Activated naive CD4-positive, alpha-beta T cell treated with anti-CD3 and anti-CD28 coated beads, Interleukin-2, amount 50 U/mL, for 16 hours (primary cell): ENCODE measurements around the gene DMD.

ENCODE experiments used
- DNase-seq: peaks from one replicate; pipeline ENCODE4 v3.0.0-alpha.2; 2020

DMD gene

DNA sequence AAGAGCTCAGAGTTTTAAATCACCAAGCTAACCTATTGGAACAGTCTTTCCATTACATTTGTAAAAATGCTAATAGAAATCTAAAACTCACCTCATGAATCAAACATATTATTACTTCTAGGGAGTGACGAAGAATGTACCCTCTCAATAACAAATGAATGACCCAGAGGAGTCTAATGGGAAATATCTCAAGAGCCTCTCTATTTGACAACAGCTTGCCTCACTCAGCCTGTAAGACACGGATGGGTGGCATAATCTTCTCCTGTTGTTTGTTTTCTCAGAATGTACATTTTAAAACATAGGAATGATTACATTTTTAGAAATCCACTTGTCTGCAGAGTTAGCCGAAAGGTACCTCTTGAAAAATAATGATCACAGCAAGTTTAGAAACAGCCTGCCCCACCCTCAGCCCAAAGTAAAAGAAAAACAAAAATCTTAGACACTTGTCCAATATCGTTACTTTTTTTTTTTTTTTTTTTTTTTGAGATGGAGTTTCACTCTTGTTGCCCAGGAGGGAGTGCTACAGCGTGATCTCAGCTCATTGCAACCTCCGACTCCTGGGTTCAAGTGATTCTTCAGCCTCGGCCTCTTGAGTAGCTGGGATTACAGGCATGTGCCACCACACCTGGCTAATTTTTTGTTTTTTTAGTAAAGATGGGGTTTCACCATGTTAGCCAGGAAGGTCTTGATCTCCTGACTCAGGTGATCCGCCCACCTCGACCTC is 1955.9 kb downstream of the DMD start:
- no peak for DNase-seq

DNA sequence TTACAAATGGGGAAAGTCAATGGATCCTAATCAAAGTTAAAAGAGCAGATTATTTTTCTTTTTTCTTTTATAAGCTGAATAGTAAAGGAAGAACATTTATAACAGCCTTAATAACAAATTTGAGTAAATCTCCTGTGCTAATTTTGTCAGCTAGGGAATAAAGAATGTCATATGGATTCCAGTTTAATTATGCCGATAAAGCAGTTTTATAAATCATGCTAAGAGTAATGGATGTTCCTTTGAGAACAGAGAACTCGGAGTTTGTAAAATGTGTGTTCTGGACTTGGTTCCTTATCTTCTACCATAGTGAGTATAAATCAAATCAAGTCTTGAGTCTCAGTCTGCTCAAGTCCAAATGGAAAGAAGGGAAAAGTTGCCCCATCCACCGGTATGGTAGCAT is 1959.2 kb downstream of the DMD start:
- DNase-seq, result no peak

DNA sequence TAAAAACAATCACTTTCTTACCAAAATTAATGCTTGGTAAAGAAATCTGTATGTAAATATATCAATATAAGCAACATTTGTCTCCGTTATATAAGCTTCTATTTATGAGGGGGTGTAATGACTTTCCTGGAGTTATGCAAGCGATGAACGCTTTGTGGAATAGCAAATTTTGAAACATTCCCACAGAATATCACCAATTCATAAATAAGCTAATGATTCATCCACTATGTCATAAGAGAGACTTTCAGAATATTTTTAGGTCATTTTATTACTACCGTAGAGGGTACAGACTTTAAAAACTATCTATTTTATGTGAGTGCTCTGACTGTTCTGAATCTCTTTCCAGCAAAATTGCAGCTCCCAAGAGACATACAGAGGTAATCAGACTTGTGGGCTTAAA is 1960.0 kb downstream of the DMD start:
- DNase-seq, result no peak

DNA sequence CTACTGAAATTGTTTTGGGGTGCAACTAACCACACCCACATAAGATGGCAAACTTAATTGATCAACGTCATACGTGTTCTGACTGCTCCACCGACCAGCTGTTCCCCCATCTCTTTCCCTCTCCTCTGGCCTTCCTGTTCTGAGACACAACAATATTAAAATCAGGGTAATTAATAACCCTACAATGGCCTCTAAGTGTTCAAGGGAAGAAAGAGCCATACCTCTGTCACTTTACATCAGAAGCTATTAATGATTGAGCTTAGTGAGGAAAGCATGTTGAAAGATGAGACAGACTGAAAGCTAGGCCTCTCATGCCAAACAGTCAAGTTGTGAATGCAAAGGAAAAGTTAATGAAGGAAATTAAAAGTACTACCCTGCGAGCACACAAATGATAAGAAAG is 1965.6 kb downstream of the DMD start:
- no peak for DNase-seq

DNA sequence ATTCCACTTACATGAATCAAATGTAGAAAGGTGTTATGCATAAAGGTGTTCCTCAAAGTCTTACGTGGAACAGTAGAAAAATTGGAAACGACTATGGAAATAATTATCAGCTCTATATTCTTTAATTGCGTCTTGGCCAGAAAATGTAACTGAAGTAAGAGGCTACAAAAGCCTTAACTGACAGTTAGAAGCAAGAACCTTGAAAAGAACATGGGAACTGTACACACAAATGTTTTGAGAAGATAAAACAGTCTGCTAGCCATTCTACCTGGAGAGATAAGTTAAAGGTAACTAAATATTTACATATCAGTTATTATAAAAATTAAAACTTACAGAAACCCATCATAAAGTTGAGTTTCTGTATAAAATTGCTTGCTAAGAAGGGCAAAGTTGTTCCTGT is 1967.5 kb downstream of the DMD start:
- DNase-seq, result no peak

DNA sequence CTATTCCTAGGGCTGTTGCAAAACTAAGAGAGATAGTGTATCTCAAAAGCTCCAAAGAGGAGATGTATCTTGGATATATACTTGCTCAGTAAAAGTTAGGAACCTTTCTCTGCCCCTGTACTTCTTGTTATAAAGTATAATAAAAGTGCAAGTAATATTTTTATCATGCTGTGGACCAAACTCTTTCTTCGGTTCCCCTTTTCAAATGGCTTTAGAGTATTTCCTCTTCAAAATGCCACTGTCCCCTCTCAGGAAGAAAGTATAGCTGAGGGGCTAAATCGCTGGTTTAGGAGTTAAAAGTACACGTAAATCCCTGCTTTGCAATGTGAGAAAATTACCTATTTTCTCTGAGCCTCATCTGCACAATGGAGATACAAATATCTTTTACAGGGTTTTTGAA is 1970.4 kb downstream of the DMD start:
- no peak for DNase-seq

DNA sequence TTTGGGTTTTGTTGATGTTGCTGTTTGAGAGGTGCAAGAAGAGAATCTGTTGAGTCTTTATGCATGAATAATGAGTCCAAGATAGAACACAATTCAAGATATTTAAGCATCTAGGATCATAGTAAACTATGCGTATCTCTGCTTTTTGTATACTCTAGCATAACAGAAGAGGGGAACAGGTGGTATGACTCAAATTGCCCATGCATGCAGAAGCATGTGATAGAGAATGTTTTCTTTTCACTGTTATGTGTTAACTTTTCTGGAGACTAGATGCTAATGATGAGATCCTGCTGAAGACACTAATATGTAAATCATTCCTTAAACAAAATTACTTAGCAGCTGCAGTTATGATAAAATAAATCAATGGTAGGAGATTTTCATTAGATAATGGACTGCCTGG is 1974.2 kb downstream of the DMD start:
- DNase-seq, result no peak

DNA sequence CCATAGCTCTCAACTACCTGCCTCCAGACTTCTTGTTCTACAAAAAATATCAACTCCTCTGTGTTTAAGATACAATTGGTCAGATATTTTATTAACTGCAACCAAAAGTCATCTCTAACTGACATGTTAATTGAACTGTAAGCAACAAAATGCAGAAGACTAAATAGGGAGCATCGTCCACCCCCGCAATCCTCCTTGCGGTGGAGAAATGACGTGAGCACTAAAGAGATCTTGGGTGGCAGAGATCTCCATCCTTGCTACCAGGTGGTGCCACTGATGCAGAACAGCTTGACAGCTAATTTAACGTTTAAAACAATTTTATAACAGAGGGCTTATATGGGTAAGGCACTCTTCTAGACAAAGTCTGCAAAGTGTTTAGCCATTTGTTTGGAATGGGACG is 1975.1 kb downstream of the DMD start:
- no peak for DNase-seq

DNA sequence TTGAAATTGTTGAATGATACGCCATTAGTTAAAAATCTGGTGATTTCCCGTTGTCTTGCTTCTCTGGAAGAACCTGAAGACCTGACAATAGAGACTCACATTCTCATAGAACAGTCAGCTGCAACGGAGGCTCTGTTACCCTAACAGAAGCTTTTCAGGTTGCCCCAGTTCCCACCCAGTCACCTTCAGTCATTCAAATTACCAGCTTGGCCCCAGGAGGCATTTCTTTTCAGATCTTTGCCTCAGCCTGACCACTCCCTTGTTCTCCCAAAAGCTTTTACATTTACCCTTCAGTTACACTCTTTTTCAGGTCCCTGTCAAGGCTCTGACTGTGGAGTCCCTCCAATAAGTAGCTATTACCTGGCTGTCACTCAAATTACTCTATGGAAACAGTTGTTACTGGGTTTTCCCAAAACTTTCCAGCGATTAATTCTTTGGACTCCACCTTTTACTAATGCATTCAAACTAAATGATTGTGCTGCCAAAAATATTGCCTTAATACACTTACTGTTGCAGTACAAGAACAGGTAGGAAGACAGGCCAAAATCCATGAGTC is 1977.3 kb downstream of the DMD start:
- no peak for DNase-seq

DNA sequence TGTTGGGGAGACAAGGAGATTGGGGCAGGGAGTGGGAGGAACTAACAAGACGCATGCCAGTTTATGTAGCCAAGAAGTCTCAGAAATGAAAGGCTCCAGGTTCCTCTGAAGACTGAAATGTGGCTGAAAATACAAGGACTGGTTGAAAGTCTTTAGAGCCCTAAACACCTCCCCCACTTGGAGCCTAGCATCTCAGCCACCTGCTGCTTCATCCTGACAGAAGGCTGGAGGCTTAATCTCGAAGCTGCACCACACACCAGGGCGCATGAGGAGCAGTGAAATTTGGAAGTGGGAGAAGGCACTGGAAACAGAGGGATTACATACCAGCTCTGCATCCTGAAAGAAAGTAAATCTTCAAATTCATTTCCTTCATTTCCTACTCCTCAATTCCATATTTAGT is 1978.8 kb downstream of the DMD start:
- DNase-seq, result no peak

DNA sequence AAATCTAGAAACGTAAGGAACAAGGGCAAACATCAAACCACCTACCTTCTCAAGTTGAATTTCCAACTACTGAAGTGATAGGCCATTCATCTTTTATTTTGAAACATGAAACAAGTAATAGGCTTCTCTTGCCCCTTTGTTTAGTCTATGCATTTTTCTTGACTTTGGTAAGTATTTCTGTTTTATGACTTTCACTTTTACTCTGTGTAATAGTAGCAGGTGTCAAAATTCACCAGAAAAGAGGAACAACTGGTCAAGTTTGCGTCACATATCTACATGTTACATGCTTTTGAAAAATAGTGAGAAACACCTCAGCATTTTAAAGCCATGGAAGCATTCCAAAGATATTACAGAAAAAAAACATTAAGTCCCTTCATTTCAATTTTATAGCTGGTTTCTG is 1982.4 kb downstream of the DMD start:
- DNase-seq, result no peak

DNA sequence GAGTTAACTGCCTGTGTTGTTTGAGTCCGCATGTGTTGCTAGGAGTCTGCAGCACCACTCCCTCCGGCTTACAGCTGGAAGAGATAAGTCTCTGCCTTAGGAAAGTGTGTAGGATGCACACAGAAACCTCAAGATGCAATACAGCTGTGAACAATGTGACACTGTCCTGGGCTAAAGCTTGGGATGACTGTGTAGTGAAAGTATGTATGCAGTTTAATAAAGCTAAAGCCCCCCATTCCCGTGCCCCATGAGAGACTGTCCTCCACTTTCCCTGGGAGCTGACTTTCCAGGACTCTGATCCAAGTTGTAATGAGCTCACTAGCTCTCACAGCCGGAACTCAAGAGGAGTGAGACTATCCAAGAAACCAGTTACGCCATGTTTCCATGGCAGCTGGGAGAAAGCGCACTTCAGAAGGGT is 1982.9 kb downstream of the DMD start:
- DNase-seq, result no peak

DNA sequence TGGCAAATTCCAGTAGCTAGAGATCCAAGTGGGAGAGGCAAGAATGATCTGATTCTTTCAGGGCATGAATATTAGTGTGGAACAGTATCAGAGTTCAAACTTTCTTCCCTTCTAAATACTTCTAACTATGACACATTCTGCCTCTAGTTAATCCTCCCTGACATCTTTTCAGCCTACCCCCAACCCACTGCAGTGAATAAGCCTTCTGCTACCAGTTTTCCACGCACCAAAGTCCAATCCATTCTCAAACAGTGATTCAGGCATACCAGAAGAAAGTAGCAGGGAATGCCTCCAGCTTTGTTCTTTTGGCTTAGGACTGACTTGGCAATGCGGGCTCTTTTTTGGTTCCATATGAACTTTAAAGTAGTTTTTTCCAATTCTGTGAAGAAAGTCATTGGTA is 1984.1 kb downstream of the DMD start:
- DNase-seq, result no peak

DNA sequence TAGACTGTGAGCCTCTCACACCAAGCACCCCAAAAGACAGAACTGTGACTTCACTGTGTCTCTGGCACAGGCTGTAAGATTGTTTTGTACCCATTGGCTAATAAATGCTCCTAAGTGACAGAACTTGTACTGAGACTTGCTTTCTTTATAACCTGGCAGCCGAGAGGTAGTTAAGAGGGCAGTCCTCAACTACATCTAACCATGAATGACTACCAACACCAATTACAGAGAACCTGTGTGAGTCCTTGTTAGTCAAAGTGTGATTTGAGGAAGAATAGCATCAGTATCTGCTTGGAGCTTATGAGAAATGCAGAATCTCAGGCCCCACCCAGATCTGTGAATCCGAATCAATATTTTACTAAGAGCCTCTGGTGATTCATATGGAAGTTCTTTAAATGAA is 1985.5 kb downstream of the DMD start:
- no peak for DNase-seq

DNA sequence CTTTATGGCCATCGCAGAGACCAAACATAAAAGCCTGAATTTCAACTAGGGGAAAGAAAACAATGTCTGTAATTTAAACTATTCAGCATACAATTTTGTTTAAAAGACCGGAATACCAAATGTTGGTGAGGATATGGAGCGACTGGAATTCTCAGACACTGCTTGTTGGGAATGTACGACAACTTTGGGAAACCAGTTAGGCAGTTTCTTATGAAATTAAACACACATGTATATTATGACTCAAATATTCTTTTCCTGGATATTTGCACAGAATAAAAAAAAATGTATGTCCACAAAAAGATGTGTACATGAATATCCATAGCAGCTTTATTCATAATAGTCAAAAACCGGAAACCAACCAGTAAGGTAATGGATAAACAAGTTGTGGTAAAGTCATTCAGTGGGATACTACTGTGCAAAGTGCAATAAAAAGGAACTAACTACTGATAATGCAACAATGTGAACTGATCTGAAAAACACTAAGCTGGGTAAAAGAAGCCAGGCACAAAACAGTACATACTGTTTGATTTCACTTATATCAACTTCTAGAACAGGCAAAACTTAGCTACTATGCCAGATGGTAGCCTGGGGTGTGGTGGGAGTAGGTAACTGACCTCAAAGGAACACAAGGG is 1986.9 kb downstream of the DMD start:
- DNase-seq, result no peak

DNA sequence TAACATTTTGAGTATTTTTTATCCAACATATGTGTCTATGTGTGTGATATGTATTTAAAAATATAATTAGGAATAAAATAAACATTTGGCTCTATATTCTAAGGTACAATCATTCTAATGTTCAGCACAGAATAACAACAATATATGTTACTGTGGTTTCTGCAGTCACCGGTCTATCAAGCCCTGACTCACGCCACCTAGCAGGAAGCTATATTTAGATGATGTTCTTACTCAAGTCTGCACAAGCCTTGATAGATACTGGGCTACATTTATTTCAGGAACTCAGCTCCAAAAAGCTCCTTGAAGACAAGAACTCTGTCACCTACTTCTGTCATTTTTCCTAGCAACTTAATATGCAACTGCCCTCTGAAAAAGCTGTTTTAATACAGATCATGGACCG is 1987.5 kb downstream of the DMD start:
- DNase-seq, result no peak

DNA sequence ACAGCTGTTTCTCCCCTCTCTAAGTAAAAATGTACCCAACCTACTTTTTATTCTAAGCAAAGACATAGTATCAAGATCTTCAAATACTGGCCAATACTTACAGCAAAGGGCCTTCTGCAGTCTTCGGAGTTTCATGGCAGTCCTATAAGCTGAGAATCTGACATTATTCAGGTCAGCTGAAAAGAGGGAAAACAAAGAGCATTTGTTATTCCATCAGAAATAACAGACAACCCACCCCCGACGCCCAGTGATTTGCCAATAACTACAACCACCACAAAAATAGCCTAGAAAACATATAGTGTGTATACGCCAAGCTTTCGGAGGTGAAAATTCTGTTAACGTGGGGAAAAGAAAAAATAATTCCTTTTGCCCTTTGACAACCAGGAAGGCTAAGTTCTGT is 1988.4 kb downstream of the DMD start:
- DNase-seq, result no peak

DNA sequence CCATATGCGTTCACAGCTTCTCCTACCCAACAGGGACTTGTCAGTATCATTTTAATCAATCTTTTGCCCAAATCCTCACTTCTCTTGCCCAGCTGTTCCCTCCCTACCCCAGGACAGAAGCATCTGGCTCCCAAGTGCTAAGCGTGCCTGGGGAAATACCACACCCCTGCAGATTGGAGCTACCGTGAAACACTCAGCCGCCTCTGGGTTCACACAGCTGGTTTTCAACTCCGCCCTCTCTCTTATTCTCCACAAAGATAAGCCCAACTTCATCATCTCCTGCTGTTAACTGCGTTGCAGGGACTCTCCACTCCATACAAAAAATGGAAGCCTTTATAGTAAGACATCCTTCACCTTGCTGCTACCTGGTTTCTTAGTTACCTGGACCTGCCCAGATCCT is 1992.2 kb downstream of the DMD start:
- no peak for DNase-seq

DNA sequence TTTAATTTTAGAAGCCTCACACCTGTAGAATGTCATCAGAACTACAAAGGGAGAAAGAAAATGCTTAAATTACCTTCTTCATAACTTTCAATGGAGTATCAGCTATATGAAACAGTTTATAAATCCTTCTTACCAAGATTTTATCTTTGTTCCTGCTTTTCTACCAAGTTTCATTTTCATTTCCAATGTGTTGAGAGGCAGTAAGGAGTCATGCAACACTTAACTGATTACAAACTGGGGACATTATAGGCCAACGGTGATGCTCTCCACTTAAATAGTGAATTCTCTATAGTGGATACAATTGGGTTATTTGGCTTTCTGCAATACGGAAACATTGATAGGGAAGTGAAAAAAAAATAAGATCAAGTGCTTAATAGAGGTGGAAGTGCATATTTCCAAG is 1994.3 kb downstream of the DMD start:
- DNase-seq, result no peak

DNA sequence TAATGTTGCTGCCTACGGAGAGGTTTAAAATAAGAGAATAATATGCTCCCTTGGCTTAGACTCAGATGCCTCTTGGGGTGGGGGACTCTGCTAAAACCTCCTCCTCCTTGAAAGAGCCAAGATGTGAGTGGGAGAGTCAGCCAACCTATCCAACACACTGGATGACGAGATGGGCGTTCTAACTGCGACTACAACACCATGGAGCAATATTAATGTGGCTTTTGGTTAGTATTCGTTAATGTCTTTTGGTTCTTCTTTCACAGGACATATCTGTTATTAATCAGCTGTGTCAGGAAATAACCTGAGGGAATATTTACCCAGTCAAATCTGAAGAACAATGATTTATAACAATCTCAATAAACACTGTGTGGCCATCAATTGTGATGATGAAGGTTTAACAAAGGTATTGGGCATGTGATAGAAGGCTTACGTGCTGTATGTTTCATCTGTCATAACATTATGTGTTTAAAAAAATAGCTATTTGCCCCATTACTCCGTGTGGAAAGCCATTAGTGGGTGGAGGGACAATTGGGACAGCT is 1996.0 kb downstream of the DMD start:
- DNase-seq, result no peak

DNA sequence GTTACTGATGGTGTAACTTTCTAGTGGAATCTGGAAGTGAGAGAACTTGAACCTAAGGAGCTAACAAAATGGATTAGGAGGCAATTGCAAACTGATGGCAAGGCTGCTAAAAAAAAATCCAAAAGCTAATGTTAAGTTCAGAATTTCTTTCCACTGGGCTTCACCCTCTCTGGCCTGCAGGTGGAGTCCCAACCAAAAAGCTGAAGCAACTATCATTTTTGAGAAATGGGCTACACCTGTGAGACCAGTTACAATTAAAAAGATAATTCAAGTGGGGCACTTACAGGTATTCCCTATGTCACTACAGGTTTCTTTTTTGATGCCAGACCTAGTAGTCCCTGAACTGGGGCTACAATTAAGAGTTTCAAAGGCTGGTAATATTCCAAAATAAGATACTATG is 1997.4 kb downstream of the DMD start:
- no peak for DNase-seq

DNA sequence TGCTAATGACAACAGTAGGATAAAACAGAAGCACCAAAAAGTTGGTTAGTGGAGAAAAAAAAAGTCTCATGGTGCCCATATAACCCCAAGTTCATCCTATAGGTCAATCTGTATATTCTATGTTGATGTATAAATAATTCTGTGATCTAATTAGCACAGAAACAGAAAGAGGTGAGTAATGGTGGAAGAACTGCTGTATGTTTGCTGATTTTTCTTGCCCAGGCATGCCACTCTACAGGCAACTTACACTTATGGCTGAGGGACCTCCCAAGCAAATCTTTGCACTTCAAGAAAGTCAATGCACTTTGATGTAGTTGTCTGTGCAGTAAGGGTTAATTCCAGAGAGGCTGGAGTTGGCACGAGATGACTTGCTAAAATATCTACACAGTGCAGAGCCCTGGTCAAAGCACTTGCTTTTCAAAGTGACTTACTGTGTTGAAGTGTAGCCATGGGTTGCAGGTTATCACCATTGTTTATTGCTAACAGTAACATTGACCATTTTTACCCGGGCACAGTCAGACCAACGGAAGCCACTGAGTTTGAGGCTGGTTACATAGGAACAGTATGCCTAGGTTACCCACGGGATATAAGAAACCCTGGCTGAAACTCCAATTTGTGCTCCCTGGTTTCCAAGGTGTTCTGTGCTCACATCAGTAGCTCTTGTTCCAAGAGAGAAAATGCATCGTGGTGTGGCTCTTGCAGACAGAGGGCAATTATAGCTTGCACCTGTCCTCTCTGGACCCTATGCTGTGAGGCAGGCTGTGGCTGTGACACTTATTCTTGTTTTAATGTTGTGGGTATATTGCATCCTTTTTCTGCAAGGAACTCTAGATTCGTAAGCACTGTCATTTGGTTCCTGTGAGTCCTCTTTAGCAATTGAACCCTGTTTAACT is 1998.2 kb downstream of the DMD start:
- no peak for DNase-seq

DNA sequence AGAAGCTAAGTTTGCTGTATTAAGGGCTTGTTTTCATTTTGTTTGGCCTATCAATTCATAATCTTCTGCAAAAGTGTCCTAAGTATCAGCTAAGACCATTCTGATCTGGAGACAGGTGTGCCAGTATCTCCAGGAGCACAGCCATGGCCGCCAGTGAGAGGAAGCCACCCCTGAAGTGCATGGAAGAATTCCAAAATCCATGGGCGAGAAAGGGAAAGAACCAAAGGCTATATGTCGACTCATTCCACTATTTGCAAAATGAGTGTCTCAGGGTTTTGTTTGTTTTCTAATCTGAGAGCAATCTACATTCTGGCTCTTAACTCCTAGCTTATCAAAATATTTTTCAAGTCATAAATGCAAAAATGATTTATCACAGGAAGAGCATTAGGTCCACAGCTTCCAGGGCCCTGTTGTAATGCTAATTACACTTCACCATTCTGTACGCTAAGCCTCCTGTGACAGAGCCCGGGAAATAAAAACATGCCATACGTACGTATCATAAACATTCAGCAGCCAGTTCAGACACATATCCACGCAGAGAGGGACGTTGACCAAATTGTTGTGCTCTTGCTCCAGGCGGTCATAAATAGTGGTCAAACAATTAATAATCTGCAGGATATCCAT is 2002.2 kb downstream of the DMD start:
- DNase-seq, result no peak
